ENCODE data around the gene PTEN. TPM values are rescaled to one million over a fixed set of nuclear protein-coding genes. Genes with fewer than 3 reads are reported as not detected.

The PTEN gene
- total RNA-seq, 1 donor from 2014 or later = 116 TPM

- DNase-seq (ENCODE audit: low read depth) = no peak
Observed at GRCh38 chr10:87920538-87920937, 57.1 kb downstream of the PTEN start.

GRCh38 chr10:87921931-87922688, 58.7 kb downstream of the PTEN start:
- no peak for DNase-seq (ENCODE audit: low read depth)

GRCh38 chr10:87923233-87923632, 59.8 kb downstream of the PTEN start:
- DNase-seq (ENCODE audit: low read depth) = no peak

- DNase-seq (ENCODE audit: low read depth) = peak; percentile 80
Observed at GRCh38 chr10:87925570-87925969, 62.1 kb downstream of the PTEN start.

- peak; percentile 58 for DNase-seq (ENCODE audit: low read depth)
Observed at GRCh38 chr10:87927091-87927490, 63.7 kb downstream of the PTEN start.

GRCh38 chr10:87928996-87929395, 65.6 kb downstream of the PTEN start:
- no peak for DNase-seq (ENCODE audit: low read depth)

GRCh38 chr10:87930141-87930540, 66.7 kb downstream of the PTEN start:
- DNase-seq (ENCODE audit: low read depth) = peak; percentile 57

GRCh38 chr10:87930934-87931835, 67.8 kb downstream of the PTEN start:
- no peak for DNase-seq (ENCODE audit: low read depth)

GRCh38 chr10:87931836-87932230, 68.4 kb downstream of the PTEN start:
- DNase-seq (ENCODE audit: low read depth) = no peak

- no peak for DNase-seq (ENCODE audit: low read depth)
Observed at GRCh38 chr10:87935290-87936141, 72.1 kb downstream of the PTEN start.

GRCh38 chr10:87940210-87940609, 76.8 kb downstream of the PTEN start:
- DNase-seq (ENCODE audit: low read depth) = no peak

GRCh38 chr10:87942884-87943527, 79.6 kb downstream of the PTEN start:
- DNase-seq (ENCODE audit: low read depth) = no peak

- no peak for DNase-seq (ENCODE audit: low read depth)
Observed at GRCh38 chr10:87945984-87946383, 82.6 kb downstream of the PTEN start.

GRCh38 chr10:87952612-87953011, 89.2 kb downstream of the PTEN start:
- DNase-seq (ENCODE audit: low read depth) = no peak

GRCh38 chr10:87956055-87956454, 92.6 kb downstream of the PTEN start:
- DNase-seq (ENCODE audit: low read depth) = no peak

- DNase-seq (ENCODE audit: low read depth) = no peak
Observed at GRCh38 chr10:87957702-87958101, 94.3 kb downstream of the PTEN start.

GRCh38 chr10:87960230-87960629, 96.8 kb downstream of the PTEN start:
- peak; percentile 14 for DNase-seq (ENCODE audit: low read depth)

- peak; percentile 87 for DNase-seq (ENCODE audit: low read depth)
Observed at GRCh38 chr10:87961314-87961713, 97.9 kb downstream of the PTEN start.

- no peak for DNase-seq (ENCODE audit: low read depth)
Observed at GRCh38 chr10:87966459-87966858, 103.0 kb downstream of the PTEN start.

GRCh38 chr10:87973635-87974034, 110.2 kb downstream of the PTEN start:
- peak; percentile 45 for DNase-seq (ENCODE audit: low read depth)

GRCh38 chr10:87974130-87974529, 110.7 kb downstream of the PTEN start:
- DNase-seq (ENCODE audit: low read depth) = no peak

Measured in renal cortical epithelial cell (primary cell).